ENCODE measurements around the gene PIGZ.

The PIGZ gene

GRCh38 chr3:197001972-197002700, 33.5 kb upstream of the PIGZ start:
- no peaks in the 10 kb centered on the region for H3K27me3 ChIP-seq
- no peak for TF ChIP-seq Cebpa-rat (IDR thresholded peaks at IDR 0.05)
- no peaks in the 10 kb centered on the region for H4K20me1 ChIP-seq
- peak overlapping the region; percentile 71 for H3K9ac ChIP-seq
- H3K4me2 ChIP-seq: peak overlapping the region; percentile 93
- peaks cover 58% of the 10 kb centered on the region for H3K4me1 ChIP-seq
- peak overlapping the region; percentile 65 for H3K4me3 ChIP-seq
- peak overlapping the region; percentile 84 for H3K27ac ChIP-seq
- no peaks in the 10 kb centered on the region for H3K9me3 ChIP-seq
- H3K36me3 ChIP-seq: peaks cover 18% of the 10 kb centered on the region

- H3K27me3 ChIP-seq: no peaks in the 10 kb centered on the region
- peaks cover 62% of the 10 kb centered on the region for H3K4me1 ChIP-seq
- no peak overlapping the region for H3K9ac ChIP-seq
- peak overlapping the region; percentile 84; the same call in 1 of the 2 replicates for H3K27ac ChIP-seq
- no peak for TF ChIP-seq Cebpa-rat (IDR thresholded peaks at IDR 0.05)
- no peak overlapping the region for H3K4me3 ChIP-seq
- peaks cover 10% of the 10 kb centered on the region for H3K36me3 ChIP-seq
- no peaks in the 10 kb centered on the region for H4K20me1 ChIP-seq
- H3K9me3 ChIP-seq: no peaks in the 10 kb centered on the region
- H3K4me2 ChIP-seq: peak overlapping the region; percentile 93
Measured at GRCh38 chr3:197001106-197001971, 32.7 kb upstream of the PIGZ start.

- Histone ChIP-seq H3K36me3 (peaks cover 7% of the 10 kb centered on the region; the same call in 1 of the 2 replicates), H3K9ac (no peak overlapping the region), H3K4me1 (peaks cover 62% of the 10 kb centered on the region), H3K27ac (no peak overlapping the region), H3K4me2 (no peak overlapping the region), H3K27me3 (no peaks in the 10 kb centered on the region), H4K20me1 (no peaks in the 10 kb centered on the region), H3K9me3 (no peaks in the 10 kb centered on the region), H3K4me3 (no peak overlapping the region)
- no peak for TF ChIP-seq Cebpa-rat (IDR thresholded peaks at IDR 0.05)
Measured at GRCh38 chr3:197000211-197000610, 31.6 kb upstream of the PIGZ start.

- H3K9me3 ChIP-seq: no peaks in the 10 kb centered on the region
- no peak overlapping the region for H3K4me3 ChIP-seq
- H4K20me1 ChIP-seq: no peaks in the 10 kb centered on the region
- H3K9ac ChIP-seq: no peak overlapping the region
- peaks cover 58% of the 10 kb centered on the region for H3K4me1 ChIP-seq
- TF ChIP-seq Cebpa-rat (IDR thresholded peaks at IDR 0.05): no peak
- peaks cover 7% of the 10 kb centered on the region; the same call in 1 of the 2 replicates for H3K36me3 ChIP-seq
- H3K27me3 ChIP-seq: no peaks in the 10 kb centered on the region
- no peak overlapping the region for H3K4me2 ChIP-seq
- H3K27ac ChIP-seq: no peak overlapping the region
Measured at GRCh38 chr3:196998966-196999760, 30.5 kb upstream of the PIGZ start.

- no peak for TF ChIP-seq Cebpa-rat (IDR thresholded peaks at IDR 0.05)
- no peaks in the 10 kb centered on the region for H3K9me3 ChIP-seq
- H3K4me2 ChIP-seq: peak overlapping the region; percentile 84
- peak overlapping the region; percentile 45 for H3K9ac ChIP-seq
- no peak overlapping the region for H3K4me3 ChIP-seq
- peak overlapping the region; percentile 76 for H3K27ac ChIP-seq
- H3K36me3 ChIP-seq: peaks cover 7% of the 10 kb centered on the region; the same call in 1 of the 2 replicates
- no peaks in the 10 kb centered on the region for H3K27me3 ChIP-seq
- peaks cover 51% of the 10 kb centered on the region for H3K4me1 ChIP-seq
- no peaks in the 10 kb centered on the region for H4K20me1 ChIP-seq
Measured at GRCh38 chr3:196997311-196997710, 28.7 kb upstream of the PIGZ start.

GRCh38 chr3:196996454-196997265, 28.0 kb upstream of the PIGZ start:
- Histone ChIP-seq H3K4me3 (no peak overlapping the region), H4K20me1 (no peaks in the 10 kb centered on the region), H3K27me3 (no peaks in the 10 kb centered on the region), H3K36me3 (peaks cover 7% of the 10 kb centered on the region; the same call in 1 of the 2 replicates), H3K27ac (peak overlapping the region; percentile 76), H3K4me2 (peak overlapping the region; percentile 84), H3K4me1 (peaks cover 44% of the 10 kb centered on the region), H3K9me3 (no peaks in the 10 kb centered on the region), H3K9ac (peak overlapping the region; percentile 45)
- no peak for TF ChIP-seq Cebpa-rat (IDR thresholded peaks at IDR 0.05)

GRCh38 chr3:196995646-196996355, 27.2 kb upstream of the PIGZ start:
- no peak for TF ChIP-seq Cebpa-rat (IDR thresholded peaks at IDR 0.05)
- H3K4me3 ChIP-seq: no peak overlapping the region
- peaks cover 4% of the 10 kb centered on the region; the same call in 1 of the 2 replicates for H3K36me3 ChIP-seq
- peaks cover 39% of the 10 kb centered on the region for H3K4me1 ChIP-seq
- H3K9me3 ChIP-seq: no peaks in the 10 kb centered on the region
- peak overlapping the region; percentile 76 for H3K27ac ChIP-seq
- peak overlapping the region; percentile 45 for H3K9ac ChIP-seq
- peak overlapping the region; percentile 84 for H3K4me2 ChIP-seq
- H3K27me3 ChIP-seq: no peaks in the 10 kb centered on the region
- no peaks in the 10 kb centered on the region for H4K20me1 ChIP-seq

GRCh38 chr3:196995027-196995426, 26.4 kb upstream of the PIGZ start:
- H3K36me3 ChIP-seq: no peaks in the 10 kb centered on the region
- no peaks in the 10 kb centered on the region for H3K27me3 ChIP-seq
- TF ChIP-seq Cebpa-rat (IDR thresholded peaks at IDR 0.05): no peak
- H3K9me3 ChIP-seq: no peaks in the 10 kb centered on the region
- H3K4me2 ChIP-seq: peak overlapping the region; percentile 84
- H3K9ac ChIP-seq: no peak overlapping the region
- no peaks in the 10 kb centered on the region for H4K20me1 ChIP-seq
- H3K4me1 ChIP-seq: peaks cover 39% of the 10 kb centered on the region
- H3K27ac ChIP-seq: no peak overlapping the region
- H3K4me3 ChIP-seq: no peak overlapping the region

Measured in BLaER1 (cell line).